ENCODE results near the gene CNTROB. TPM values are rescaled to one million over a fixed set of nuclear protein-coding genes. Genes with fewer than 3 reads are reported as not detected.

Gene CNTROB
- total and polyA plus RNA-seq, 9 donors, result 15.0 to 27.3 (median 25.3) TPM

DNA sequence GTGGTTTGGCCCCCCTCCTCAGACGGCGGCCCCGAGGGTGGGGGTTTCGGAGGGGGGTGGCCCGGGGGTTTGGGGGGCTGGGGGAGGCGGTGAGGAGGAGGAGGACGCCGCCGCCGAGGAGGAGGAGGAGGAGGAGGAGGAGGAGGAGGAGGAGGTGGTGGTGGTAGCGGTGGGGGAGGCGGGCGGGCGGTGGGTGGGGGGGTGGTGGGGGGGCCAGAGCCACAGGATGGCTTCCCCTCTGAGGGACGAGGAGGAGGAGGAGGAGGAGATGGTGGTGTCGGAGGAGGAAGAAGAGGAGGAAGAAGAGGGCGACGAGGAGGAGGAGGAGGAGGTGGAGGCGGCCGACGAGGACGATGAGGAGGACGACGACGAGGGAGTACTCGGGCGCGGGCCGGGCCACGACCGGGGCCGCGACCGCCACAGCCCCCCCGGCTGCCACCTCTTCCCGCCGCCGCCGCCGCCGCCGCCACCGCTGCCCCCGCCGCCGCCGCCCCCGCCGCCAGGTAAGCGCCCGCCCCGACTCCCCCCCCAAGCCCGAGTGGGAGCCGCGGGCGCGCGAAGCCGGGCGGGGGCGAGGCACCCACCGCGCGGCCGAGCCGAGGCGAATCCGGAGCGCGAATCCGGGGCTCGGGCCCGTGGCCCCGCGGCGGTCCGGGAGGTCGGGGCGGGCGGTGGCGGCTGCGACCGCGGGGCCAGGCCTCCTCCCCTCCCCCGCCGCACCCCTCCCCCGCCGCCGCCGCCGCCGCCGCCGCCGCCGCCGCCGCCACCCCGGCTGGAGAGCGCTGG is 47.2 kb upstream of the CNTROB start:
- intact Hi-C loops (cut with DNase I), result no loop called here
- Histone ChIP-seq H3K4me3 (peak overlapping the region; percentile 75), H3K36me3 (no peaks in the 10 kb centered on the region), H3K9me3 (no peaks in the 10 kb centered on the region), H3K27me3 (no peaks in the 10 kb centered on the region), H3K4me1 (ENCODE audit: insufficient read depth) (peaks cover 17% of the 10 kb centered on the region), H3K27ac (peak overlapping the region; percentile 95 to 98)
- TF ChIP-seq EP300 (IDR thresholded peaks at IDR 0.05) (no peak), POLR2A (IDR thresholded peaks at IDR 0.05) (no peak)
- TF ChIP-seq, protein P1, sequence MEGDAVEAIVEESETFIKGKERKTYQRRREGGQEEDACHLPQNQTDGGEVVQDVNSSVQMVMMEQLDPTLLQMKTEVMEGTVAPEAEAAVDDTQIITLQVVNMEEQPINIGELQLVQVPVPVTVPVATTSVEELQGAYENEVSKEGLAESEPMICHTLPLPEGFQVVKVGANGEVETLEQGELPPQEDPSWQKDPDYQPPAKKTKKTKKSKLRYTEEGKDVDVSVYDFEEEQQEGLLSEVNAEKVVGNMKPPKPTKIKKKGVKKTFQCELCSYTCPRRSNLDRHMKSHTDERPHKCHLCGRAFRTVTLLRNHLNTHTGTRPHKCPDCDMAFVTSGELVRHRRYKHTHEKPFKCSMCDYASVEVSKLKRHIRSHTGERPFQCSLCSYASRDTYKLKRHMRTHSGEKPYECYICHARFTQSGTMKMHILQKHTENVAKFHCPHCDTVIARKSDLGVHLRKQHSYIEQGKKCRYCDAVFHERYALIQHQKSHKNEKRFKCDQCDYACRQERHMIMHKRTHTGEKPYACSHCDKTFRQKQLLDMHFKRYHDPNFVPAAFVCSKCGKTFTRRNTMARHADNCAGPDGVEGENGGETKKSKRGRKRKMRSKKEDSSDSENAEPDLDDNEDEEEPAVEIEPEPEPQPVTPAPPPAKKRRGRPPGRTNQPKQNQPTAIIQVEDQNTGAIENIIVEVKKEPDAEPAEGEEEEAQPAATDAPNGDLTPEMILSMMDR (IDR thresholded peaks at IDR 0.05), result no peak
- WGBS, 3 donors, result 0 to 3% (median 1%) methylated on average over 47 to 87 of the region's 100 CpGs
- DNase-seq, result peak; percentile 34 to 62 (median 52)

DNA sequence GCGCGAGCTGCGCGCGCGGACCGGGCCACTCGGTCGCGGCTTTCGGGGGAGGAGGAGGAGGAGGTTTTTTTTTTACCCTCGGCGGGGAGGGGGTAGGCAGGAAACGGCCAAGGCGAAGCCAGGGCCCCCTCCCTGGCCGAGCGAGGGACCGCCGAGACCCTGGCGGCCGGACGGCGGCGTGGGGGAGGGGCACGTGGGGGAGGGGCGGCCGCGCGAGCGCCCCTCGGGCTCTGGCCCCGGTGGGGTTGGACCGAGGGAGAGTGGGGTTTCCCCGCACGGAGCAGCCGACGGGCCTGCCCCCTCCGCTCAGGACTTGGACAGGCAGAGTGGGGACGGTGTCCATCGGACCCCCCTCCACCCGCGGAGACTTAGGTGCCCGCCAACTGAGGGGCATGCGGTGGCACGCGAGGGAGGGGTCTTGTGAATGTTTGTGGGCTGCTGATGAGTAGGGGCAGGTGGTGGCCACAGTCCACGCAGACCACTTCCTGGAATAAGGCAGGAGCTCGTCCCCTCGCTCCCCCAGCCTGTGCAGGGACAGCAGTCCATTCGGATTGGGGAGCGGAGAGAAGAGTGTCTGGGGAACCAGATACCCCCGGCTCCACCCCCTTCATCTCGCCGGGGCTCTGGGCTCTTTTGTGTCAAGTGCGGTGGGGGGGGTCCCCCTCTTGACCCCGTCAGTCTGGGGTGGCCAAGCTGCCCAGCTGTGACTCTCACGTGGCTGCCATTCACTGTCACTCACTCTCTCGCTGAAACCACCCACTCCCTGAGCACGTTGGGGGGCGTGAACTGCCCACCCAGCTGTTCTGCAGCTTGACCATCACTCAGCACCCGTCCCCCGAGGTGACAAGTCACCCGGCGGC is 46.4 kb upstream of the CNTROB start:
- Histone ChIP-seq H3K9me3 (no peaks in the 10 kb centered on the region), H3K4me1 (ENCODE audit: insufficient read depth) (peaks cover 18% of the 10 kb centered on the region)
- intact Hi-C loops (cut with DNase I), result no loop called here

DNA sequence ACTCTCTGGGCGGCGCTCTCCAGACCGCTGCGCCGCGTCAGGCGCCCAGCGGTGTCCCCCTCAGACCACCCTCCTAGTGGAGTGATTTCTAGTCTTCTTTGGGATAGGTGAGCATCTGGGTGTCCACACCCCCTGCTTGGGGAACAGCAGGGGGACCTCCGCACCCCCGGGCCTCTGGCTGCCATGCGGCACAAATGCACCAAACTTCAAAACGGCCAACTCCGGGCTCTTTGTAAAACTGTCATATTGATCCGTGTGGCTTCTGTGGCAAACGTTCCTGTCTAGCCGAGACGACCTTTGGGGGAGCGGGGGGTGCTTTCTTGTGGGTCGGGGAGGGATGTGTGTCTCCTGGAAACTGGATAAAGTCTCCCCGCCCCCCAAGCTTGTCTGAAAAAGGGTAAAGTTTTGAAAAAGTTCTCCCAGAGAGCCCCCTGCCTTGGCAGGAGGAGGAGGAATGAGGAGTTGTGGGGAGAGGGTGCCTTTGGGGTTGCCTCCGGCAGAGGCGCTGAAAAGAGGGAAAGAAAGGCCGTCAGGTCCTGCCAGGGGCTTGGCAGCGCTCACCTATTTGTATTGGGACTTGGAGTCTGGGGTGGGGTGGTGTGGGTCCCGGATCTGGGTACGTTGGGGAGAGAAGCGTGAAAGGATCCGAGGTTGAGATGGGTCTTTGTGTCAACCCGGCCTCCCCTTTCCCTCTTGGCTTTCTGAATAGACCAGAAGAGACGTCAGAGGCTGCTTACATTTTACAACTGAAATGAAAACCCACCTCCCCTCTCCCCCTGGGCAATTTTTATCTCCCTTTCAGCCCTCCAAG is 45.6 kb upstream of the CNTROB start:
- no peaks in the 10 kb centered on the region for H3K9me3 ChIP-seq
- no peaks in the 10 kb centered on the region for H3K36me3 ChIP-seq
- peak overlapping the region; percentile 75 for H3K4me3 ChIP-seq
- WGBS, 3 donors, result 0 to 2% (median 1%) methylated on average over 29 to 30 of the region's 30 CpGs
- TF ChIP-seq EP300 (IDR thresholded peaks at IDR 0.05), result no peak
- TF ChIP-seq, protein P1 (IDR thresholded peaks at IDR 0.05), result no peak
- intact Hi-C loops (cut with DNase I), result no loop called here
- peaks cover 18% of the 10 kb centered on the region for H3K4me1 ChIP-seq (ENCODE audit: insufficient read depth)
- DNase-seq, result peak; percentile 55 to 69 (median 63)
- H3K27me3 ChIP-seq, result no peaks in the 10 kb centered on the region
- H3K27ac ChIP-seq, result peak overlapping the region; percentile 95 to 98

More for the DNA sequence above, 46.4 kb upstream of the CNTROB start:
- Histone ChIP-seq H3K4me3 (peak overlapping the region; percentile 75), H3K27ac (peak overlapping the region; percentile 95 to 98), H3K27me3 (no peaks in the 10 kb centered on the region), H3K36me3 (no peaks in the 10 kb centered on the region)
- TF ChIP-seq POLR2A (IDR thresholded peaks at IDR 0.05), result peak; percentile 34
- TF ChIP-seq EP300 (IDR thresholded peaks at IDR 0.05), result no peak
- DNase-seq, result peak; percentile 64 to 79 (median 76)
- WGBS, 3 donors, result 0 to 1% (median 1%) methylated on average over 53 to 64 of the region's 64 CpGs

- intact Hi-C loops (cut with DNase I), result no loop called here
- 1% methylated on average over 8 of the region's 8 CpGs for WGBS, 3 donors
- no peak for DNase-seq
- peak overlapping the region; percentile 95 to 98 for H3K27ac ChIP-seq
- no peaks in the 10 kb centered on the region for H3K27me3 ChIP-seq
- no peaks in the 10 kb centered on the region for H3K9me3 ChIP-seq
- H3K4me1 ChIP-seq (ENCODE audit: insufficient read depth), result peaks cover 18% of the 10 kb centered on the region
- H3K4me3 ChIP-seq, result peak overlapping the region; percentile 75
- no peaks in the 10 kb centered on the region for H3K36me3 ChIP-seq
- TF ChIP-seq EP300 (IDR thresholded peaks at IDR 0.05), result no peak
- TF ChIP-seq, protein P1 (IDR thresholded peaks at IDR 0.05), result peak in 1 of 3 donors; percentile 9
Measured at GRCh38 chr17:7887038-7887481, 44.9 kb upstream of the CNTROB start.
